DMS153 (cell line): ENCODE results near the gene CLEC20A.

ENCODE experiments used
- DNase-seq: peaks from one replicate; lab custom pipeline; 2025; lab: John Stamatoyannopoulos, UW

CLEC20A gene

DNA sequence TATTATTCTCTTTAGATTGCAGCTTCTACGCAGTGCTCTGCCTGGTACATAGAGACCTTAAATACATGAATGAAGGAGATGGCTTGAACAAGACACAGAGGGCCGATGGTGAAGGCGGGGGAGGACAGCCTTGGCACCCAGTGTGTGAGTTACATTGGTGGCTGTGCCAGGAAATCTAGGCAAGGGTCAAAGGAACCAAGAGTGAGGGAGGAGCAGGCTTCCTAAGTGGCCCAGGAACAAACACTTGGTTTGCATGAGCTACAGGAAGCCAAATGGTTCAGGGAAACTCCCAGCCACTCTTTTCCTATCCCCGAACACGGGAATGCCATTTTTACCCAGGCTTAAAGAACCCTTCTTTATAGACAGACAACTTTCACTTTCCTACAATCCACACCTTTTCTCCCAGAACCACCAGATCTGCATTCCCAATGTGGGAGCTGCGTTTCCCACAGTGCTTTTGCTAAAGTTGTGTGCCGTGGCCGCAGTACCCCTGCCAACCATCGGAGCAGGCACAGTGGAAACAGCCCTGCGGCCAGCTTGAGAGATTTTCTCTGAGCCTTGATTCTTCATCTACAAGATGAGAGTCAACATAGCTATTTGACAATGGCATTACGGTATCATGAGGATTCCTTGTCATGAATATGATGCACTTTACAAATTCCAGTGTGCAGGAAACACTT is 3.5 kb upstream of the CLEC20A start:
- DNase-seq: no peak

GRCh38 chr1:178498896-178499675 is 2.3 kb upstream of the CLEC20A start:
- DNase-seq: no peak

DNA sequence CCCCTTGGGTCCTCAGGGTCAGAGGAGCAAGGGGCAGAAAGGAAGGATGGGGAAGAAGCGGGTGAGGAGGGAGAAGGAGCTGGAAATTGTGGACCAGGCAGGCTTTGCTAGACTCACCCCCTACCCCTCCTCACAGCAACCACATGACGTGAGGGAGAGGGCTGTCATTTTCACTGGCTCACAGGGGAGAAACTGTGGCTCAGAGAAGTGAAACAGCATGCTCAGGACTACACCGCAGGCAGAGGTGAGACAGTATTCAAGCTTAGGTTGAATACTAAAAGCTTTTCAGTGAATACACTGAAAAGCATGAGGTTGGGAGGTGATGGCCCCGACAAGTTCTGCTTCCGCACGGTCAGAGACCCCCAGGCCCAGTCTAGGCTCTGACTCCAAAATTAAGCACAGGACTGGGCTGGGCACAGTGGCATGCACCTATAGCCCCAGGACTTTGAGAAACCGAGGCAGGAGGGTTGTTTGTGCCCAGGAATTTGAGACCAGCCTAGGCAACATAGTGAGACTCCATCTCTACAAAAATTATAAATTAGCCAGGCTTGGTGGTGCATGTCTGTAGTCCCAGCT is 1.2 kb upstream of the CLEC20A start:
- DNase-seq: no peak

DNA sequence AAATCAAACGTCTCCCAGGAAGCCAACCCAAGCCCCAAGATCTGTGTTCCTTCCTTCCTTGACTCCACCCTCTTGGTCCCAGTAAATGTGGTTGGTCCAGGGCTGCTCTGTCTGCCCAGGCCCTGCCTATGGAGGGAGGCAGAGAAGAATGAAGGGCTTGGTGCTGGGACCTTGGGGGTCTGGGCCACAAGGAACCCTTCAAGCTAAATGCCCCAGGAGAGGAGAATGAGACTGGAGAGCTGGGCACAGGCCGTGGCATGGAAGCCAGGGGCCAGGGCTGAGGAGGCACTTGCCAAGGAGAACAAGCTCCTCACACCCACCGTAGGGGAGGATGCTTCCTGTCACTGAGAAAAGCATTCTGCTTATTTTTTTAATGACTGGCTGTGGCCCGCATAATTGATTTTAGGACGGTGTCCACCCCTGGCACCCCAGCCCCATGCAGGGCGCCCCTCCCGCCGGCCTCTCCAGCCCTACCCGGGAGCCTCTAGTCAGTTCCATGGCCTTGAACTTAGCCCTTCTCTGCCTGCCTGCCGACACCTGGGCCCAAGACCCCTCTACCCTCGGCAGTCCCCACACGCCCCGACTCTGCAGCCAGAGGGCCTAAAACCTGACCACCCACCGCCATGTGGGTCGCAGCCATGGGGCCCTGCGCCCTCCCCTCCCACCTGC is 889 bp downstream of the CLEC20A start:
- DNase-seq: no peak

DNA sequence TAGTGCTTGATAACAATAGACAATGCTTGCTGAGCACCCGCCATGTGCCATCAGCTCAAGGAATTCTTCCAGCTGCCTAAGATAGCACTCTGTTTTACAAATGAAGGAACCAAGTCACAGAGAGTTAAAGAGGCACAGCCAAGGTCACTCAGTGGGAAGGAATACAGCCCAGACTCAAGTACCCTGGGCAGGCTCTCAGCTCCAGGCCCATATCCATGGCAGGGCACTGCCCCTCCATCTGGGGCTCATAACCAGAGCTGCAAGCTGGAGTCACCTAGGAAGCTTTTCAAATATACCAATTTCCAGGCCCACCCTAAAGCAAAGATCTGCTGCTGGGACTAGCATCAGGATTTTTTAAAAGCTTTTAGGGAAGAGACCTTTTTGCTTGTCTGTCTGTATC is 1.6 kb downstream of the CLEC20A start:
- no peak for DNase-seq

- no peak for DNase-seq
Observed at GRCh38 chr1:178494569-178494971, 2.2 kb downstream of the CLEC20A start.

DNA sequence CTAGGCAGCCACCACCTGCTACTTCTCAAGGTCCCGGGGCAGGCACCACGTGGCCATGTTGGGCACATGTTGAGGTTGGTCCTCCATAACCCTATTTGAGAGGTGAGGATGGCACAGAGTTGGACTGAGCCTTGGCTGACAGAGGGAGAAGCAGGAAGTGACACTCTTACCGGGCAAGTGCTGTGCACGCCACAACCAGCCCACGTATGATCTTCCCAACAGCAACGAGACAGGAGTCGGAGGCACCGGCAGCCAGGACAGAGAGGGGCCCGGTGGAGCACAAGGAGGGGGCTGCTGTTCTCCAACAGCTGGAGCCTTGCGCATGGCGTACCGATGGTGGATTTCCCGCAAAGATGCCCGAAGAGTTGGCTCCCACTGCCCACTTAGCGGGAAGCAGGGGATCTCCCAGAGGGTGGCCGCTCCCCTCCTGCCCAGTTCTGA is 3.4 kb downstream of the CLEC20A start:
- no peak for DNase-seq

GRCh38 chr1:178492341-178492740 is 4.4 kb downstream of the CLEC20A start:
- DNase-seq: no peak

GRCh38 chr1:178491721-178492120 is 5.0 kb downstream of the CLEC20A start:
- DNase-seq: no peak

DNA sequence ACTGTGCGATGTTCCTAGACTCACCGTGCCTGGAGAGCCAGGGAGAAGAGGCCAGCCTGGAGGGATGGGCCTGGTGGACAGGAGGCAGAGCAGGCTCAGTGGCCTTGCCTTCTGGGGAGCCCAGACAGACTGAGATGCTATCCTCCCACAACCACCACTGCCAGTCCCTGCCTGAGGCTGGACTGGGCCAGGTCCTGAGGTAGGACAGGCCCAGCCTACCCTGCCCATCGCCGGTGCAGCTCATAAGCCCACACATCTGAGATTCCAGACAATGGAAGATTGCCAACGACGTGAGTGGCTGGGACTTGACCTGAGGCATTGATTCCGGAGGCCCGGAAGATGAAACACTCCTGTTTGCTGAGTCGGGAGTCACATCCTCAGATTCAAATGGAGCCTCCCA is 5.8 kb downstream of the CLEC20A start:
- DNase-seq: no peak

DNA sequence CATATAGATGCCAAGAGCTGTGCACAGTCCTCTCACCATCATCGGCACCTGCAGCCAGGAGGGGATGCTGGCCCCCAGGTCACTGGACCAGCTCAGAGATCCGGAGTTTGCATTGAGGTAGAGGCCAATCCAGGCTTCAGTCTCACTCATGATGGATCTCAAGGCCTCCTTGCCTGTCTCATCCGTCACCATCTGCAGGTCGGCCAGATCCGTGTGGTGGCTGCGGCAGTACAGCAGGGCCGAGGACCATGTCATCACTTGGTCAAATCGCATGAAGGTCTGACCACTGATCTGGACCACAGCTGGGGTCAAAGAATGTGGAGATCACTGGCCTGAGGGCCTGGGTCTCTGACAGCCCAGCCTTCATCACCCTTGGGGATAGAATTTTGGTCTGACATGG is 6.6 kb downstream of the CLEC20A start:
- no peak for DNase-seq

DNA sequence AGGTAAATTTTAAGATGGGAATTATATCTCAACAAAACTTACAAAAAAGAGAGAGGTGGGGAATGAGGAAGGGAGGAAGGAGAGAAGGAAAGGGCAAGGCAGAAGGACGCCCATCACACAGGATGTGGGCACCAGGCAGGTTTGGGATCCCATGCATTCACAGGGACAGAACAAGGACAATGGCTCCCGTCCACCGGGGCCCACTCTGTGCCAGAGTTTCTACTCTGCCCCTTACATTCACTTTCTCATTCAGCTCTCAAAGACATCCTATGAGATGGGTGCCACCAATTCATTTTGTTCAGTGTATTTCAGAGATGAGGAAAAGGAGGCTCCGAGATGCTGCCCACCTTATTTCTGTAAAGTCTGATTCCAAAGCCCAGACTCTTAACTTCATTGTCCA is 7.4 kb downstream of the CLEC20A start:
- DNase-seq: no peak

DNA sequence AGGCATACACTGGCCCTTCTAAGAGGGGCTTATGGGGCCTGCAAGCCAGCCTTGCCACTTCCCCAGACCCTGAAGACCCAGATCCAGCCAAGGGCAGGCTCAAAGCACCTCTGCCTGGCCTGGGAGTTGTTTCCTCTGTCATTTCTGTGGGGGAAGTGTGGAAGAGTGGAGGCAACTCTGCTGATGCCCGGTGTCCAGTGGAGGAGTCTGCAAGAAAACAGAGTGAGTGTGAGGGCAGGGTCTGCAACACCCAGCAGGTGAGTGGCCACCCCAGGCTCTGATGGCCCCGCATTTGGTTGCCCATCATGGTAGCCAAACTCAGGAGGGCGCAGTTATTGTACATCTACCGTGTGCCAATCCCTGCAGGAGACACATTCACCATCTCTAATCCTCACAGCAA is 8.4 kb downstream of the CLEC20A start:
- no peak for DNase-seq

- no peak for DNase-seq
Observed at GRCh38 chr1:178487070-178487615, 9.6 kb downstream of the CLEC20A start.

GRCh38 chr1:178486100-178487069 is 10.4 kb downstream of the CLEC20A start:
- DNase-seq: no peak

GRCh38 chr1:178485541-178485981 is 11.2 kb downstream of the CLEC20A start:
- DNase-seq: no peak

DNA sequence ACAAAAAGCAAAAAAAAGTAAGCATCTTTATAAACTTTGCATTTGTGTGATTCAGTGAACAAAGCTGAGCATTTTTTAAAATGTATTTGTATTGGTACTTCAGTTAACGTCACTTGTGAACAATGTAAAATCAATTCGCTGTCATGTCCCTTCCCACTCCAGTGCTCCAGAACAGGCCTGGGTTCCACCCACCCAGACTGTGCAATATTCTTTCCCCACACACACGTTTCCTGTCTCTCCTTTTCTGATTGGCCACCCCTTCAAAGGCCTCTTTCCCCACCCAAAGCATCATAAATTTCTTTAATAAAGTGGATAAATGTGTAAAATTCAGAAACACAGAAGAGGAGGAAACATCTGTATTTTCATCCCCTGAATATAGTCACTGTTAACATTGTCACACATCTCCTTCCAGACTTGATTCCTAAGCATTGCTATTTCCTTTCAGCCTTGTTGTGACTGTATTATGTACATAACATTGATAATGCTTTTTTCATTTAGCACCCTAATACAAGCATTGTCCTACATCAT is 12.0 kb downstream of the CLEC20A start:
- DNase-seq: no peak

GRCh38 chr1:178483251-178483957 is 13.4 kb downstream of the CLEC20A start:
- DNase-seq: no peak

DNA sequence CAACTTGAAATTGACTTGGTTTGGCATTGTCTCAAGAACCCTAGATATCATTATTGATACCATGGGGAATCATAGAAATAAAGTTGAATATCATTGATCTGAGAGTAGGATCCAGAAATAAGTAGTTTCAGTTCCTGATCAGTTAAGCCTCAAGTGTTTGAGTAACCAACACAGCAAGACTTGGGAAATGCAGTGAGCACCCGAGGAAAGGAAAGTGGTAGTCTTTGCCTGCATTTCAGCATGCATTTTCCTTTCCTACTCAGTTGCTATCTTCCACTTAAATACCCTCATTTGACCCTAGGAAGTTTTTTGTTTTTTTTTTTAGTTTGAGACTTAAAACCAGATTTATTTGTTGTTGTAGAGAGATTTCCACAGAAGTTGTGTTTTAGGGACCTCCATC is 18.9 kb downstream of the CLEC20A start:
- DNase-seq: no peak

DNA sequence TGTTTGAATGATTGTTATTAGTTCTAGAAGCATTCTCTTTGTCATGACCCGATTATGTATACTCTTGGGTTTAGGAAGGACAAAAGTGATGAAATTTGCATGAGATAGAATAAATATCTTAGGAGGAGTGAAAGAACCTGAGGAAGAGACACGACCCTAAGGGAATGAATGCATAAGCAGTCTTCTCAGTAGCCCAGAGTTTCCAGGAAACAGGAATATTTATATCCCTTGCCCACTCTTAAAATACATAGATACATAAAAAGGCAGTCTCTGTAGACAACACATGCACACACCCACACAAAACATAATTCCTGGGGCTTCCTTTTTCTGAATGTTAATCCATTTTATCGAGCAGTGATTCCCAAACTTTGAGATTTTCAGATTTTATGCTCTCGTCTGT is 19.4 kb downstream of the CLEC20A start:
- DNase-seq: no peak
